Astrocyte of the spinal cord (primary cell): ENCODE data around the gene G6PD.
"Not testable (repeated sequence)": the region's sequence is repeated elsewhere in the genome, so short reads cannot be mapped to it uniquely, and the experiment has no call there.

Experiments
- DNase-seq: peaks from one replicate; pipeline ENCODE4 v3.0.0; 2011; ENCODE audit warnings: low read depth, low spot score
- H3K4me3 ChIP-seq: 2 replicates; pipeline ENCODE4 v1.5.1; 2011; ENCODE audit warnings: low read depth, mild to moderate bottlenecking, low read length, moderate library complexity
- in situ Hi-C: cut with HindIII; loops from 2 replicates; pipeline ENCODE4 v1.10.0; 2017; ENCODE audit warnings: low sequenced_read_pairs
- TF ChIP-seq, protein P1 (sequence below): IDR thresholded peaks from 2 replicates; pipeline ENCODE4 v1.5.1; 2012; ENCODE audit warnings: low read depth, mild to moderate bottlenecking, low read length, inconsistent platforms

G6PD gene

DNA sequence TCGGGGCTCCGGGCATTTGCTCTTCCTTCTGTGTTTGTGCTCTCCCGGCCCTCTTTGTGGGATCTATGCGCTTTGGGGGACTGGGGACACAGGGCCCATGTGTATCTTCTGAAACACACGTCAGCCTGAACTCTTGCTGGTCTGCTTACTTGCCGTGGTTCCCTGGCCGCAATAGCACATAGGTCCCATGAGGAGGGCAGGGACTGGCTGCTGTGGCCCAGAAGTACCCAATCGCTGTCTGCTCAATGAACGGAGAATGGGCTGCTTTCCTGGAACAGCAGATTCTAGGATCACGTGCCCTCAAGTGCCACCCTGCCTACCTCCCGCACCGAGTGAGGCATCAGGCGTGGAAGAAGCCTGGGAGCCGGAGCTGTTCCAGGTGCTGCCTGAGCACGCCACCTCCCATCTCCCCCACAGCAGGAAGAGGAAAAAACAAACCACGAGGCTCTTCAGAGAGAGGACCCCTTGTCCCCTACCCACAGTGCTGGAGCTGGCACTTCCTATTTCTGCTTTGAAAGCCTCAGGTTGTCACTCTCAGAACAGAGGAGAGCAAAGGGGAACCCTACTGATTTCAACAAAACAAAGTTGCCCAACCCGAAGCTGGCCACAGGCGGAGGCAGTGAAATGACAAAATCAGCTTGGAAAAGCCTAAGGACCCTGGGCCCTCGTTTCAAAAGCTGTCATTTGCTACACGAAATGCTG lies 3.8 kb downstream of the G6PD start:
- in situ Hi-C loops, result no loop called here
- no peak overlapping the region for H3K4me3 ChIP-seq
- no peak for DNase-seq
- TF ChIP-seq, protein P1, sequence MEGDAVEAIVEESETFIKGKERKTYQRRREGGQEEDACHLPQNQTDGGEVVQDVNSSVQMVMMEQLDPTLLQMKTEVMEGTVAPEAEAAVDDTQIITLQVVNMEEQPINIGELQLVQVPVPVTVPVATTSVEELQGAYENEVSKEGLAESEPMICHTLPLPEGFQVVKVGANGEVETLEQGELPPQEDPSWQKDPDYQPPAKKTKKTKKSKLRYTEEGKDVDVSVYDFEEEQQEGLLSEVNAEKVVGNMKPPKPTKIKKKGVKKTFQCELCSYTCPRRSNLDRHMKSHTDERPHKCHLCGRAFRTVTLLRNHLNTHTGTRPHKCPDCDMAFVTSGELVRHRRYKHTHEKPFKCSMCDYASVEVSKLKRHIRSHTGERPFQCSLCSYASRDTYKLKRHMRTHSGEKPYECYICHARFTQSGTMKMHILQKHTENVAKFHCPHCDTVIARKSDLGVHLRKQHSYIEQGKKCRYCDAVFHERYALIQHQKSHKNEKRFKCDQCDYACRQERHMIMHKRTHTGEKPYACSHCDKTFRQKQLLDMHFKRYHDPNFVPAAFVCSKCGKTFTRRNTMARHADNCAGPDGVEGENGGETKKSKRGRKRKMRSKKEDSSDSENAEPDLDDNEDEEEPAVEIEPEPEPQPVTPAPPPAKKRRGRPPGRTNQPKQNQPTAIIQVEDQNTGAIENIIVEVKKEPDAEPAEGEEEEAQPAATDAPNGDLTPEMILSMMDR, result no peak

DNA sequence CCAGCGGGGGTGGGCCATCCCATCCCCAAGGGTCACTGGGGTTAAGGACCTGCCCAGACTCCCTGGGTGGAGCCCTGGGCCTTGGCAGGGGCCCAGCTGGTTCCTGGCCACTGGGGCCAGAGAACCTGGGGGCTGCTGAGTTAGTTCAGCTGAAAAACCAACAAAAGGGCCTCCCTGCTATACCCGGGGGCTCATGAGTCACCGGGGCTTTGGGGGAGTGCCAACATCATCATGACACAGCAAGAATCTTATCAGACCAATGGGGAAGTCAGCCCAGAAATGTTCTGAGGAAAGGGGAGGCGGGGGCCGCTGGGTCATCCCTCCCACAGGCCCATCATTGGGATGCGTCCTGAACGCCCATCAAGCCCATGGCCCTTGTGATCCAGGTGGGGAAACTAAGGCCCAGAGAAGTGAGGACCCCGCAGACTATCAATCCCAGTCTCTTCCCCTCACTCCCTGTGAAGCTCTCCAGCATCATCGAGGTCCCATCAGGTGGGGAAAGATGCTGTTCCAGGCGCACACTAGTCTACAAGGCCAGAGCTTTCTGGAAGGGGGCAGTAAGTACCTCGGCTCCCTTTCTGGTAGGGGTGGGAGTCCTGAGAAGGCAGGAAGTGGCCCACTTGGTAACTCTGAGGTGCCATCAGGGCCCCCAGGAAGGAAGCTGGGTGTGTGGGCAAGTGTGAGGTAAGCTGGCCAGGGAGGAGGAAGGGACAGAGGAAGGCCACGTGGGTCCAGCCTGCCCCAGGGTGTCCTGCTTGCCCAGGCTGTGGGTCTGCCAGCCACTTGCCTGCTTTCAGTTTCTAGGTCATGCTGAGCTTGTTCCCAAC lies 4.5 kb downstream of the G6PD start:
- DNase-seq, result peak; percentile 92
- TF ChIP-seq, protein P1, result no peak
- in situ Hi-C loops, result no loop called here
- H3K4me3 ChIP-seq, result no peak overlapping the region

DNA sequence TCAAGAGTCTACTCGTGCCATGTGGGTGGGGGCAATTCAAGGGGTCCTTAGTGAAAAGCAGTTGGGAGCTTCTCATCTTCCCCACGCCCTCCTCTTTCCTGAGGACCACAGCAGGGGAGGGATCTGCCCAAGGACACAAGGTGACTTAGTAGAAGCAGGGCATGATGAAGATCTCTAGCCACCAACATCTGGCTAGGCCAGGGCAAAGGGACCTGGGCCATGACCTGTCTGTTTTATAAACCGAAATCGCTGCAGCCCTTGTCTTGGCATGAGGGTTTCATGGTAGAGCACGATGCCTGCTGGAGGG lies 5.1 kb downstream of the G6PD start:
- no peak overlapping the region for H3K4me3 ChIP-seq
- in situ Hi-C loops, result no loop called here
- TF ChIP-seq, protein P1, result no peak
- no peak for DNase-seq

DNA sequence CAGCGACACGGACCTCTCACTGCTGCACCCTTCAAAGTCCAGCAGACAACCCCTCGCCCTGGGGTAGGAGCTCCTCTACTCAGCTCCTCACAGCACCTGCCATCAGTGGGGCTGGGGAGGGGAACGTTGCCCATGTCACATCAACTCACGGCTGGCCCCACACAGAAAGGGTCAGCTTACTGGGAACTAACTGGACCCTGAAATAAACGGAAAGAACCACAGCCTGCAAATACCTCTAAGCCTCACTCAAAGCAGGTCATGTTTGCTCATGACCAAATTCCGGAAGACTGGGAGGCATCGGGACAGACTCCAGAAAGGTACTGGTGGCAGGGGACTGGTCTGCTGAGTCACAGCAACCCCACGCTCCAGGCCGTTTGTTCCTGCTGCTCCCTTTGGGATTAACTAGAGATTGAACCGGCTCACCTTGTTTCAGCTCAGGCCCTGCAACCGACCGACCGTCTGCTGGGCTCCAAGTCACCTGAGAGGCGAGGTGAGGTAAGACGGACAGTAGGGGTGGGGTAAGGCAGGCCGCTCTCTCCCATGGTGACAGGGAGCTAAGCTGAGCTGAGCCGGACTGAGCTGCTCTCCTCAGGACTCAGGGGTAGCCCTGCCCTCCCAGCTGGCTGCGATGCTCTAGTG lies 5.6 kb downstream of the G6PD start:
- DNase-seq, result no peak
- in situ Hi-C loops, result no loop called here
- H3K4me3 ChIP-seq, result no peak overlapping the region
- TF ChIP-seq, protein P1, result no peak

DNA sequence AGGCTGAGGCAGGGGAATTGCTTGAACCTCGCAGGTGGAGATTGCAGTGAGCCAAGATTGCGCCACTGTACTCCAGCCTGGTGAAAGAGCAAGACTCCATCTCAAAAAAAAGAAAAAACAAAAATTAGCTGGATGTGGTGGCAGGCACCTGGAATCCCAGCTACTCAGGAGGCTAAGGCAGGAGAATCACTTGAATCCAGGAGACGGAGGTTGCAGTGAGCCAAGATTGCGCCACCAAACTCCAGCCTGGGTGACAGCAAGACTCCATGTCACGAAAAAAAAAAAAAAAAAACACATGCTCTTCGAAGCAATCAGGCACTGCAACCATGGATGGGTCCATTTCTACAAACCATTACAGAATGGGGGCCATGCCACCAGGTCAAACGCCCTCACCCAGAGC lies 6.3 kb downstream of the G6PD start:
- in situ Hi-C loops, DNase-seq, H3K4me3 ChIP-seq: not testable (repeated sequence)

DNA sequence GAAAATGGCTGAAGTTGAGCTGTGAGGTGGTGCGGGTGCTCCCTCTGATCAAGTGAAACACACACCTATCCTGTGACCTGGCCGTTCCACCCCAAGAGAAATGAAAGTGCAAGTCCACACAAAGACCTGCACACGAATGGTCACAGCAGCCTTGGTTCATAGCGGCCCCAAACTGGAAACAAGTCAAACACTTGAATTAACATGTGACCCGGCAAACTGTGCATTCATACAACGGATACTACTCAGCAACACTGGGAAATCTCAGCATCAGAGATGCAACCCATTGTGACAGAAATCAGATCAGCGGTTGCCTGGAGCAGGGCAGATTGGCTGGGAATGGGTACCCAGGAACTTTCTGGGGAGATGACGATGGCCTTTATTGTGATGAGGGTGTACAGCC lies 7.6 kb downstream of the G6PD start:
- in situ Hi-C loops, result no loop called here
- DNase-seq, result no peak
- TF ChIP-seq, protein P1, result no peak
- H3K4me3 ChIP-seq, result no peak overlapping the region

DNA sequence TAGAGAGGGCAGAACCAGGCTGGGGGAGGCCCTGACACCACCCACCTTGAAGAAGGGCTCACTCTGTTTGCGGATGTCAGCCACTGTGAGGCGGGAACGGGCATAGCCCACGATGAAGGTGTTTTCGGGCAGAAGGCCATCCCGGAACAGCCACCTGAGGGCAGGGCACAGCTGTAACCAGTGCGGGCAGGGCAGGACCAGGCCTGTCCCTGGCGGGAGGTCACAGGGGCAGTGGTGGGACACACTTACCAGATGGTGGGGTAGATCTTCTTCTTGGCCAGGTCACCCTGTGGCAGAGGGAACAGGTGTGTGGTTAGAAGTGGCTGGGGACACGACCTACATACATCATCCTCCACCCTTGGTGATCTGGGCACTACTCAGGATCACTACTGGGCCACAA lies 10.8 kb downstream of the G6PD start:
- H3K4me3 ChIP-seq, result no peak overlapping the region
- TF ChIP-seq, protein P1, result no peak
- in situ Hi-C loops, result no loop called here
- no peak for DNase-seq
